Activated CD4-positive, alpha-beta T cell treated with anti-CD3 and anti-CD28 coated beads for 36 hours (primary cell): ENCODE results near the gene TTLL8. TPM values are rescaled to one million over a fixed set of nuclear protein-coding genes. Genes with fewer than 3 reads are reported as not detected.
A peak's percentile ranks its signal among the peaks of the same experiment; 100 is the strongest.

Experiments used
- ATAC-seq: fragments of 200-7000 bp; cut with Tn5 transposase; one replicate; pipeline ENCODE4 v1.10.0; 2021; ENCODE audit warnings: mild to moderate bottlenecking, moderate library complexity
- CTCF ChIA-PET: fragments of 350-600 bp; sonication (Branson Sonifier 250); formaldehyde crosslinking; loops from one replicate; lab custom pipeline; 2021; ENCODE audit warnings: antibody characterized with exemption; lab: Charles Lee
- POLR2A ChIA-PET: fragments of 350-600 bp; sonication (Branson Sonifier 250); formaldehyde crosslinking; loops from one replicate; lab custom pipeline; 2021; ENCODE audit warnings: antibody characterized with exemption, inconsistent platforms; lab: Charles Lee
- DNase-seq: peaks from one replicate; pipeline ENCODE4 v3.0.0-alpha.2; 2020
- H3K27ac Mint-ChIP-seq: one replicate; pipeline ENCODE4 v1.8.0; 2021; ENCODE audit warnings: mixed read lengths
- H3K27me3 Mint-ChIP-seq: one replicate; pipeline ENCODE4 v1.8.0; 2021; ENCODE audit warnings: mixed read lengths
- H3K36me3 Mint-ChIP-seq: one replicate; pipeline ENCODE4 v1.8.0; 2021; ENCODE audit warnings: low read depth, mixed read lengths
- H3K4me1 Mint-ChIP-seq: one replicate; pipeline ENCODE4 v1.8.0; 2021; ENCODE audit warnings: mixed read lengths
- H3K4me3 Mint-ChIP-seq: one replicate; pipeline ENCODE4 v1.8.0; 2021; ENCODE audit warnings: mild to moderate bottlenecking, moderate library complexity, mixed read lengths
- H3K9me3 Mint-ChIP-seq: one replicate; pipeline ENCODE4 v1.8.0; 2021; ENCODE audit warnings: low read depth, mixed read lengths
- intact Hi-C, 2 experiments: fragments of 100-400 bp; cut with DNase I in 1 of 2; cut with micrococcal nuclease in 1 of 2; formaldehyde crosslinking; loops; one replicate each; pipeline versions ENCODE4 v1.14.2 to v1.15.1; 2022 to 2024; cut with DNase I, micrococcal nuclease
- total RNA-seq, 2 experiments: library from RNA; stranded (reverse); gene quantifications; one replicate each; pipeline ENCODE4 v1.2.3, GENCODE V29; 2021

Gene TTLL8
- total RNA-seq, 2 experiments from 2014 or later: not detected

- intact Hi-C loops: loop anchor here in 1 of 2 experiments (5.0 kb wide), 1 partner anchor 266 kb away; no protein-coding TSS in a partner anchor
- H3K4me1 Mint-ChIP-seq: peaks cover 15% of the 10 kb centered on the region
- H3K4me3 Mint-ChIP-seq: no peak overlapping the region
- DNase-seq (no peak), ATAC-seq (no peak)
- H3K36me3 Mint-ChIP-seq: no peaks in the 10 kb centered on the region
- H3K27me3 Mint-ChIP-seq: peaks cover 3% of the 10 kb centered on the region
- ChIA-PET POLR2A (no interaction called here), CTCF (no interaction called here)
- no peaks in the 10 kb centered on the region for H3K9me3 Mint-ChIP-seq
- no peak overlapping the region for H3K27ac Mint-ChIP-seq
Observed at GRCh38 chr22:50032941-50033601, 25.0 kb downstream of the TTLL8 start.

DNA sequence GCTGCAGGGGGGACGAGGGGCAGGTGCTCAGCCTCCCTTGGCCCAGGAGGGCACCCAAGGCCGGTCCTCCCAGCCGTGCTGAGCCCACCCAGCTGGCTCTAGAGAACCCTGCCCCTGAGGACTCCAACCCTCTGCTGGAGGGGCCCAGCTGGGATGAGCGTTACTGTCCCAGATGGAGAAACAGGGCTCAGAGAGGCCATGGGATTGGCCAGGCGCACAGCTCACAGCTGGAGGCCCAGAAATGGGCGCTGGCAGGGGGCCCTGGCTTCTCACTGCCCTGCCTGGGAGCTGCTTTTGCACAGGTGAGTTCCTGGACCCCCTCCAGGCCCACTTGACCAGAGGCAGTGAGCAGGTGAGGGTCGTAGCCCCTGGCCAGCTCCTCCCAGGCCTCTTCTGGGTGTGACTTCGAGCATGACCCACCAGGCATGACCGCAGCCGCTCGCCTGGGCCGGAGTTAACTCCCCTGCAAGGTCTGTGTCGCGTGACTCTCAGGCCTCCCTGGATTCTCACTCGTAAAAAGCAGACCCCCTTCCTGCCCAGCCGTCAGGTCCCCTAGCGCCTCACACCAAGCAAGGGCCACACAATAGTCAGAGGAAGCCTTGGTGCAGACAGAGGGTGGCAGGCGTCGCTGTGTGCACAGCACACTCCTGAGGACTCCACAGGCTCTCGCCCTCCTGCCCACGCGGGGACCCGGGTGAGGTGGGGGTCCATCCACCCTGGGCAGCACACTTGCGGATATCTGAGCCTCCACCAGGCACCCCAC is 25.8 kb downstream of the TTLL8 start:
- H3K4me1 Mint-ChIP-seq: peaks cover 22% of the 10 kb centered on the region
- ChIA-PET CTCF (interaction anchor here (0.6 to 3.6 kb wide), 4 partner anchors 39 to 101 kb away, joined by 3 to 35 read pairs (median 4); no protein-coding TSS in a partner anchor), POLR2A (interaction anchor here (0.6 kb wide), 1 partner anchor 111 kb away, joined by 3 read pairs; no protein-coding TSS in a partner anchor)
- intact Hi-C loops: loop anchor here in 1 of 2 experiments (5.0 kb wide), 1 partner anchor 265 kb away; no protein-coding TSS in a partner anchor
- ATAC-seq: no peak
- H3K27ac Mint-ChIP-seq: no peak overlapping the region
- DNase-seq: no peak
- H3K36me3 Mint-ChIP-seq: no peaks in the 10 kb centered on the region
- no peak overlapping the region for H3K4me3 Mint-ChIP-seq
- H3K9me3 Mint-ChIP-seq: no peaks in the 10 kb centered on the region
- peaks cover 5% of the 10 kb centered on the region for H3K27me3 Mint-ChIP-seq

- ChIA-PET POLR2A (interaction anchor here (0.6 kb wide), 1 partner anchor 111 kb away, joined by 3 read pairs; no protein-coding TSS in a partner anchor), CTCF (interaction anchor here (0.8 to 3.6 kb wide), 14 partner anchors 16 to 264 kb away, joined by 3 to 35 read pairs (median 5); partner anchors contain the start of genes IL17REL and PIM3)
- no peak overlapping the region for H3K27ac Mint-ChIP-seq
- intact Hi-C loops: loop anchor here (2.0 to 5.0 kb wide), 3 partner anchors 39 to 264 kb away; no protein-coding TSS in a partner anchor
- DNase-seq (no peak), ATAC-seq (no peak)
- H3K4me1 Mint-ChIP-seq: peaks cover 22% of the 10 kb centered on the region
- no peaks in the 10 kb centered on the region for H3K36me3 Mint-ChIP-seq
- peaks cover 5% of the 10 kb centered on the region for H3K27me3 Mint-ChIP-seq
- no peak overlapping the region for H3K4me3 Mint-ChIP-seq
- no peaks in the 10 kb centered on the region for H3K9me3 Mint-ChIP-seq
Observed at GRCh38 chr22:50031189-50032091, 26.7 kb downstream of the TTLL8 start.

DNA sequence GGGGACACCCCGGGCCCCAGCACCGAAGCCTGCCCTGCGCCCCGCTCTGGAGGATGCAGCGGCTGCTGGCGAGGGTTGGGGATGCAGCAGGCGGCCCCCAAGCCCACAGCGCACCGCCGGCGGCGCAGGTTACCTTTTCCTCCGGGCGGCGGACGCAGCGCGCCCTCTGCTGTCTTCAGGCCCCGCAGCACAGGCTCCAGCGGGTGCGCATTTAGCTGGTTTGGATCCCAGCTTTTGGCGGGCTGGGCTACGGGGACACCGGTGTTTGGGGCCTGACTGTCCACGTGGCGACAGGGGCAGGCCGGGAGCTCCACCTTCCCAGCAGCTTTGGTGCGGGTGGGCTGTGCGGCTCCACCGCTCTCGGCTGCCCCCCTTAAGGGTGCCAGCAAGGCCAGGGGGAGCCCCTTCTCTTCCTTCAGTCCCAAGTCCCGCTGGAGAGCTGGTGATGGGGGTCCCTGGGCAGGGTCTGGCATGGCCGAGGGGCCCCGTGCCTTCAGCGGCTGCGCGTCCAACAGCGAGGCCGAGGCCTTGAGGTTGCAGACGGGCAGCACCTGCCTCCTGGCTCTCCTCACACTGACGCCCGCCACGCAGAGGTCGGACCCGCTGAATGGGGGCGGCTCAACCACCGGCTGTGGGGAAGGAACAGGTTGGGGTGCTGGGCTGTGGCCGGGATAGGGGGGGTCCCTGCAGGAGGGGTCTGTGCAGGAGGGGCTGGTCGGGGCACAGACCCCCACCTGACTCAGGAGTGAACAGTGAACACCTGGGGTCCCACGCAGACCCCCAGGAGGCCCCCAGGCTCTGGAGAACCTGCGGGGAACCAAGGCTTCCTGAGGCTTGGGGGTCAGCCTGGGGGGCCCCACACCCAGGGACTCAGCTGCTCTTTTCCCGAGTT is 27.6 kb downstream of the TTLL8 start:
- intact Hi-C loops: loop anchor here (1.0 to 5.0 kb wide), 8 partner anchors 37 to 263 kb away; partner anchors contain the start of gene PIM3 (in 1 of the 2)
- Mint-ChIP-seq H3K36me3 (no peaks in the 10 kb centered on the region), H3K9me3 (no peaks in the 10 kb centered on the region), H3K4me1 (peaks cover 22% of the 10 kb centered on the region), H3K27ac (no peak overlapping the region), H3K27me3 (peaks cover 7% of the 10 kb centered on the region), H3K4me3 (no peak overlapping the region)
- peak; percentile 95 for DNase-seq
- ChIA-PET POLR2A (interaction anchor here (0.6 to 1.2 kb wide), 5 partner anchors 11 to 263 kb away, joined by 3 to 6 read pairs (median 3); partner anchors contain the start of gene PIM3), CTCF (interaction anchor here (0.6 to 3.6 kb wide), 32 partner anchors 12 to 263 kb away, joined by 3 to 35 read pairs (median 4); partner anchors contain the start of genes IL17REL, MLC1 and PIM3)
- peak; percentile 93 for ATAC-seq

DNA sequence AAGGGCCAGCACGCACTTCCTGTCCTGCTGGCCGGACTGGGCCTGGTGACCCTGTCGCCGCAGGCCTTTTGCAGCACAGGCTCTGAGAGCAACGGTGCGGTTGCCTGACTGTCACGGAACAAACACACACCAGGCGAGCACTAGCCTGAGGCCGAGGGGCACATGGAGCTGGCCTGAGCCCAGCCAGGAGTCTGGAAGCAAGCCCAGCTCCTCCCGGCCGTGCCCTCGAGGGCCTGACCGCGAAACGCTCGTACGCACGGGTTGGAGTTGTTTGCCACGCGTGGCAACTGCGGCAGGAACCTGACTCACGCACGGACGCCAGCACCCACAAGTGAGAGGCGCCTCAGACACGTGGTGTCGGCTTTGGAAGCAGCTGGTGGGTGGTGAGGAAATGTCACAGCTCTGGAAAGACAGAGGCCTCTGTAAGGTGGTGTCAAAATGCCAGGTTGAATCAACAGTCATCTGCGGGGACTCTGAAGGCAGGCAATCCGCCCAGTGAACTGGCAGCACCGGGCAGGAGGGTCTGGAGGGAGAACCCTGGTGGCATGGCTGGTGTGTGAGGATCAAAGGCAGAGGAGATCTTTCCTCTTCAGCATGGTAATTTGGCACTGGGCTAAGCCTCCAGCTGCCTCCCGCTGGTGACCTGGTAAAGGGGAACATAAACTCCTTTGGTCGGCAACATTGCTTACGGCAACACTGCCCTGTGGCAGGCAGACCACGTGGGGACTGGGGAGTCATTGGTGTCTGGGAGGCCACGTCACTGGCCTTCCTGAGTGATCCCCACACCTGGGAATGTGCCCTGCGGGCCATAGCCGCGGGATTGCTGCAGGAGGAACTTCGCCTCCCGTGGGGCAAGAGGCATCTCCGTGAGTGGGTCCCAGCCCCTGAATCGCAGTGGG is 30.2 kb downstream of the TTLL8 start:
- H3K27ac Mint-ChIP-seq: peak overlapping the region; percentile 55
- peaks cover 25% of the 10 kb centered on the region for H3K4me1 Mint-ChIP-seq
- intact Hi-C loops: no loop called here
- H3K27me3 Mint-ChIP-seq: peaks cover 12% of the 10 kb centered on the region
- ChIA-PET POLR2A (interaction anchor here (0.5 to 1.0 kb wide), 2 partner anchors 9 to 50 kb away, joined by 3 to 5 read pairs; no protein-coding TSS in a partner anchor), CTCF (interaction anchor here (1.1 to 1.6 kb wide), 3 partner anchors 10 to 95 kb away, joined by 4 to 7 read pairs (median 7); no protein-coding TSS in a partner anchor)
- H3K4me3 Mint-ChIP-seq: no peak overlapping the region
- H3K36me3 Mint-ChIP-seq: no peaks in the 10 kb centered on the region
- H3K9me3 Mint-ChIP-seq: no peaks in the 10 kb centered on the region
- DNase-seq (peak; percentile 74), ATAC-seq (peak; percentile 34)

DNA sequence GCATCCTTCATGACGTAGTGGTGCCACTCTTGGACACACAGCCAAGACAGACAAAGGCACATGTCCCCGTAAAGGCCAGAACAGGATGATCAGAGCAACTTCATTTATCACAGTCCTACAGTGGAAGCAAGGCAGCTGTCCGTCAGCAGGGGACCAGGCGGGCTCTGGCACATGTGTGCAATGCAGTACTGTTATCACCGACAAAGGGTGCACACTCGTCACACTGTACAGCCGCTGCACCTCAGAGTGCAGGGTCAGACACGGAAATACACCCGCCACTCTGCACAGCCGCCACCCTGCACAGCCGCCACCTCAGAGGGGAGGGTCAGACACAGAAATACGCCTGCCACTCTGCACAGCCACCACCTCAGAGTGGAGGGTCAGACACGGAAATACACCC is 32.1 kb downstream of the TTLL8 start:
- ATAC-seq (no peak), DNase-seq (no peak)
- Mint-ChIP-seq H3K27ac (no peak overlapping the region), H3K27me3 (peaks cover 12% of the 10 kb centered on the region), H3K9me3 (no peaks in the 10 kb centered on the region), H3K4me1 (peaks cover 25% of the 10 kb centered on the region), H3K36me3 (no peaks in the 10 kb centered on the region), H3K4me3 (no peak overlapping the region)
- intact Hi-C loops: no loop called here
- CTCF ChIA-PET: interaction anchor here (1.2 kb wide), 1 partner anchor 41 kb away, joined by 3 read pairs; no protein-coding TSS in a partner anchor
- POLR2A ChIA-PET: no interaction called here

- H3K36me3 Mint-ChIP-seq: peaks cover 2% of the 10 kb centered on the region
- POLR2A ChIA-PET: no interaction called here
- no peak overlapping the region for H3K4me3 Mint-ChIP-seq
- H3K27ac Mint-ChIP-seq: no peak overlapping the region
- peaks cover 3% of the 10 kb centered on the region for H3K9me3 Mint-ChIP-seq
- CTCF ChIA-PET: no interaction called here
- no peak for DNase-seq
- peaks cover 7% of the 10 kb centered on the region for H3K4me1 Mint-ChIP-seq
- intact Hi-C loops: no loop called here
- ATAC-seq: no peak
- peaks cover 9% of the 10 kb centered on the region for H3K27me3 Mint-ChIP-seq
Observed at GRCh38 chr22:50022171-50022819, 35.8 kb downstream of the TTLL8 start.

DNA sequence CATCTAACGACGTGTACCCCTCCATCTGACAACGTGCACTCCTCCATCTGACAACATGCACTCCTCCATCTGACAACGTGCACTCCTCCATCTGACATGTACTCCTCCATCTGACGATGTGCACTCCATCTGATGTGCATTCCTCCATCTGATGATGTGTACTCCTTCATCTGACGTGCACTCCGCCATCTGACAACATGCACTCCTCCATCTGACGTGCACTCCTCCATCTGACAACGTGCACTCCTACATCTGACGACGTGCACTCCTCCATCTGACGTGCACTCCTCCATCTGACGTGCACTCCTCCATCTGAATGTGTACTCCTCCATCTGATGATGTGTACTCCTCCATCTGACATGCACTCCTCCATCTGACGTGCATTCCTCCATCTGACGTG is 37.5 kb downstream of the TTLL8 start:
- Mint-ChIP-seq H3K9me3 (peaks cover 3% of the 10 kb centered on the region), H3K27me3 (peaks cover 7% of the 10 kb centered on the region), H3K36me3 (peaks cover 2% of the 10 kb centered on the region), H3K27ac (no peak overlapping the region), H3K4me1 (peaks cover 7% of the 10 kb centered on the region), H3K4me3 (no peak overlapping the region)
- POLR2A ChIA-PET: no interaction called here
- ATAC-seq (no peak), DNase-seq (no peak)
- intact Hi-C loops: no loop called here
- CTCF ChIA-PET: no interaction called here

DNA sequence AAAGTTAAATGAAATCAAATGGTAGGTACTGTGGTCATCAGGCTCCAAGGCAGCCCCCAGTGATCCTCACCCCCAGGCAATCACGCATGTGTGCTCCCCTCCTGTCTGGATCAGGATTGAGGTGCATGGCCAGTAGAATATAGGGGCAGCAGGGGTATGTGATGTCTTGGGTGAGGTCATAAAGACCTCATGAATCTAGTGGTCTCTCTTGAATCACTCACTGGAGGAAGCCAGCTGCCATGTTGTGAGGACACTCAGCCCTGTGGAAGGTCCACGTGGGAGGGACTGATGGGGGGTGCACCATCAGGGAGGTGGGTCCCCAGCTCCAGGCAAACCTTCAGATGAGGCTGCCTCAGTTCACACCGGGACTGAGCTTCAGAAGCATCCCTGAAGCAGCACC is 38.8 kb downstream of the TTLL8 start:
- CTCF ChIA-PET: interaction anchor here (0.6 kb wide), 1 partner anchor 10 kb away, joined by 3 read pairs; no protein-coding TSS in a partner anchor
- peak overlapping the region; percentile 60 for H3K4me3 Mint-ChIP-seq

More for the DNA sequence above, 38.8 kb downstream of the TTLL8 start:
- no peaks in the 10 kb centered on the region for H3K4me1 Mint-ChIP-seq
- POLR2A ChIA-PET: interaction anchor here (1.0 kb wide), 1 partner anchor 43 kb away, joined by 3 read pairs; no protein-coding TSS in a partner anchor
- H3K36me3 Mint-ChIP-seq: peaks cover 2% of the 10 kb centered on the region
- H3K27me3 Mint-ChIP-seq: peaks cover 1% of the 10 kb centered on the region
- ATAC-seq (peak; percentile 7), DNase-seq (no peak)
- peak overlapping the region; percentile 96 for H3K27ac Mint-ChIP-seq
- intact Hi-C loops: loop anchor here (1.0 to 5.0 kb wide), 7 partner anchors 43 to 323 kb away; partner anchors contain the start of gene PPP6R2 (in 1 of the 2)
- peaks cover 3% of the 10 kb centered on the region for H3K9me3 Mint-ChIP-seq
